Activated T-helper 1 cell treated with anti-CD3 and anti-CD28 coated beads, Interleukin-2, amount 50 U/mL, for 16 hours (primary cell): ENCODE measurements around the gene KCNQ5.

Source experiments
- DNase-seq, 2 donors: peaks; one replicate each; pipeline ENCODE4 v3.0.0-alpha.2; 2020; ENCODE audit warnings: low read depth in 1 of 2, low spot score in 1 of 2

KCNQ5 gene

GRCh38 chr6:72984981-72985665 is 363.3 kb downstream of the KCNQ5 start:
- no peak for DNase-seq

GRCh38 chr6:72987301-72987700 is 365.4 kb downstream of the KCNQ5 start:
- DNase-seq = no peak

GRCh38 chr6:72999995-73000394 is 378.1 kb downstream of the KCNQ5 start:
- no peak for DNase-seq

GRCh38 chr6:73000460-73000859 is 378.6 kb downstream of the KCNQ5 start:
- no peak for DNase-seq

- no peak for DNase-seq
Measured at GRCh38 chr6:73002588-73002987, 380.7 kb downstream of the KCNQ5 start.

GRCh38 chr6:73003302-73003701 is 381.4 kb downstream of the KCNQ5 start:
- DNase-seq = no peak

GRCh38 chr6:73004231-73004630 is 382.4 kb downstream of the KCNQ5 start:
- no peak for DNase-seq

GRCh38 chr6:73004861-73005260 is 383.0 kb downstream of the KCNQ5 start:
- no peak for DNase-seq

GRCh38 chr6:73006146-73006545 is 384.3 kb downstream of the KCNQ5 start:
- DNase-seq = no peak

GRCh38 chr6:73011945-73012344 is 390.1 kb downstream of the KCNQ5 start:
- no peak for DNase-seq

GRCh38 chr6:73017476-73017875 is 395.6 kb downstream of the KCNQ5 start:
- DNase-seq = no peak

- DNase-seq = no peak
Measured at GRCh38 chr6:73024598-73024997, 402.7 kb downstream of the KCNQ5 start.

- no peak for DNase-seq
Measured at GRCh38 chr6:73027691-73028090, 405.8 kb downstream of the KCNQ5 start.

GRCh38 chr6:73028124-73028766 is 406.4 kb downstream of the KCNQ5 start:
- no peak for DNase-seq

- DNase-seq = no peak
Measured at GRCh38 chr6:73028893-73029450, 407.1 kb downstream of the KCNQ5 start.

- DNase-seq = no peak
Measured at GRCh38 chr6:73030257-73030656, 408.4 kb downstream of the KCNQ5 start.

- DNase-seq = no peak
Measured at GRCh38 chr6:73030791-73031782, 409.2 kb downstream of the KCNQ5 start.

GRCh38 chr6:73032586-73032985 is 410.7 kb downstream of the KCNQ5 start:
- DNase-seq = no peak

- no peak for DNase-seq
Measured at GRCh38 chr6:73036689-73037088, 414.8 kb downstream of the KCNQ5 start.

- DNase-seq = no peak
Measured at GRCh38 chr6:73041051-73041450, 419.2 kb downstream of the KCNQ5 start.

GRCh38 chr6:73042892-73043291 is 421.0 kb downstream of the KCNQ5 start:
- no peak for DNase-seq
